Neural cell (in vitro differentiated cells): Measurements from ENCODE around the gene GPRC5A.

Experiments
- CTCF ChIP-seq: fragments of 450-650 bp; IDR thresholded peaks from 2 replicates; pipeline ENCODE4 v1.5.1; 2014; ENCODE audit warnings: antibody characterized with exemption, mild to moderate bottlenecking, moderate library complexity; ENCODE audit not compliant: poor library complexity, severe bottlenecking
- REST ChIP-seq: IDR thresholded peaks from 2 replicates; pipeline ENCODE4 v1.6.1; 2012; ENCODE audit warnings: borderline replicate concordance

GRCh38 chr12:12930633-12931219 is 39.4 kb downstream of the GPRC5A start:
- TF ChIP-seq REST = no peak
- no peak for TF ChIP-seq CTCF
